Left kidney (tissue), 2 donors: ENCODE results near the gene CACNA1B. TPM values are rescaled to one million over a fixed set of nuclear protein-coding genes. Genes with fewer than 3 reads are reported as not detected.
"Not testable (repeated sequence)": the region's sequence is repeated elsewhere in the genome, so short reads cannot be mapped to it uniquely, and the experiment has no call there.

ENCODE experiments used
- DNase-seq: peaks from one replicate; pipeline ENCODE4 v3.0.0-alpha.2; 2013
- polyA plus RNA-seq: library from polyadenylated mRNA; unstranded; fragments of 120-200 nt; gene quantifications from one replicate; pipeline ENCODE4 v1.2.1, GENCODE V29; 2013; ENCODE audit not compliant: insufficient read length

CACNA1B gene
- polyA plus RNA-seq, 1 donor: 0.52 TPM

GRCh38 chr9:138015021-138015829 lies 137.6 kb downstream of the CACNA1B start:
- DNase-seq: no peak

GRCh38 chr9:138016406-138017187 lies 139.0 kb downstream of the CACNA1B start:
- DNase-seq: no peak

GRCh38 chr9:138017200-138017599 lies 139.6 kb downstream of the CACNA1B start:
- DNase-seq: no peak

- not testable (repeated sequence) for DNase-seq
Measured at GRCh38 chr9:138019514-138019913, 141.9 kb downstream of the CACNA1B start.

- DNase-seq: no peak
Measured at GRCh38 chr9:138020120-138020794, 142.7 kb downstream of the CACNA1B start.

GRCh38 chr9:138020795-138021182 lies 143.2 kb downstream of the CACNA1B start:
- DNase-seq: no peak

GRCh38 chr9:138021251-138022056 lies 143.9 kb downstream of the CACNA1B start:
- DNase-seq: no peak

- DNase-seq: peak; percentile 11
Measured at GRCh38 chr9:138022121-138022741, 144.6 kb downstream of the CACNA1B start.

- DNase-seq: no peak
Measured at GRCh38 chr9:138022756-138023393, 145.3 kb downstream of the CACNA1B start.

GRCh38 chr9:138023394-138024124 lies 146.0 kb downstream of the CACNA1B start:
- no peak for DNase-seq

- DNase-seq: no peak
Measured at GRCh38 chr9:138024131-138024530, 146.5 kb downstream of the CACNA1B start.

GRCh38 chr9:138024831-138025291 lies 147.3 kb downstream of the CACNA1B start:
- DNase-seq: no peak

- DNase-seq: no peak
Measured at GRCh38 chr9:138025417-138025816, 147.8 kb downstream of the CACNA1B start.

GRCh38 chr9:138025908-138026307 lies 148.3 kb downstream of the CACNA1B start:
- no peak for DNase-seq

- DNase-seq: no peak
Measured at GRCh38 chr9:138028596-138028995, 151.0 kb downstream of the CACNA1B start.

GRCh38 chr9:138031186-138031585 lies 153.6 kb downstream of the CACNA1B start:
- DNase-seq: no peak

- DNase-seq: no peak
Measured at GRCh38 chr9:138033950-138034349, 156.4 kb downstream of the CACNA1B start.

GRCh38 chr9:138037140-138037539 lies 159.6 kb downstream of the CACNA1B start:
- no peak for DNase-seq

GRCh38 chr9:138038244-138038671 lies 160.7 kb downstream of the CACNA1B start:
- no peak for DNase-seq
